ENCODE measurements around the gene CCL20. TPM values are rescaled to one million over a fixed set of nuclear protein-coding genes. Genes with fewer than 3 reads are reported as not detected.

Gene CCL20
- total and polyA plus RNA-seq, 2 of the 8 experiments (the other 6 are each of a cell fraction or from before 2014, with no cell fraction given) = not detected

DNA sequence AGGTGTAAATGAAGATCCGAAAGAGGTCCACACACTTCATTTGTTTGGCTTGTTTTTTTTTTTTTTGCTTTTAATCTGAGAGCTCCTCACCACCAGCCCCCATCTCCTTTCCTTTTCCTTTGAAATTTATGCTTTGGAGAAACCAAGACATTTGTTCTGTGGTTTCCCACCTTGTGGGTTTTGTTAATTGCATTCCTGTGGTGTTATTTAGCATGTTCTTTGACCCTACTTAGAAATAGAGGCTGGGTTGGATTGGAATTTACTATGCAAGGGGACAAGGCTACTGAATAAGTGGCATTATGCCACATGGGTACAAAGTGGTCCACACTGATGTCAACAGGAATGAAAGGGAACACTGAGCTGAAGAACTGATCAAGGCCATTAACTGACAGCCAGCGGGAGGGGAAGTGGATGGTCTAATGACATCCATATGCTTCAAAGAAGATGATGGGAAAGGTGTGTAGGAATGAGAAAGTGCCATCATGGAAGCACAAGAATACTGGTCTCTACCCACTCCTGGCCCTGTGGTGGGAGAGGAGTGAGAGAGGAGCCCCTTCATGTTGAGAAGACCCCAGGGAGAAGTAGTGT is 8.9 kb downstream of the CCL20 start:
- H3K4ac ChIP-seq (replicated peaks; ENCODE audit: insufficient read length, low read depth, low read length) = no peak overlapping the region
- no peaks in the 10 kb centered on the region for H3K9me3 ChIP-seq (ENCODE audit: insufficient read depth in 2 of 2, low read depth in 1 of 2, low read length in 1 of 2)
- H3K27me3 ChIP-seq (replicated peaks in 1 of 4; ENCODE audit: control insufficient read depth in 3 of 4, extremely low read depth in 1 of 4, insufficient read depth in 3 of 4, low read length in 3 of 4) = no peaks in the 10 kb centered on the region; a peak in 1 of 7 replicates
- H3K79me1 ChIP-seq (ENCODE audit: low read depth, low read length) = no peaks in the 10 kb centered on the region
- H3K14ac ChIP-seq (ENCODE audit: insufficient read length) = no peak overlapping the region
- no peak overlapping the region for H2BK5ac ChIP-seq (ENCODE audit: low read depth, low read length)
- H4K8ac ChIP-seq (ENCODE audit: extremely low read depth, insufficient read depth, low read length) = no peak overlapping the region
- H3K23ac ChIP-seq (ENCODE audit: insufficient read length) = no peak overlapping the region
- no peak overlapping the region for H3K4me2 ChIP-seq (ENCODE audit: insufficient read depth in 1 of 2, low read depth in 2 of 2, low read length in 2 of 2)
- no peak overlapping the region for H2AK5ac ChIP-seq (ENCODE audit: low read depth, low read length)
- no peak overlapping the region for H2BK15ac ChIP-seq (ENCODE audit: low read length)
- no peaks in the 10 kb centered on the region for H3K36me3 ChIP-seq (ENCODE audit: control insufficient read depth in 2 of 4, insufficient read depth in 4 of 4, low read length in 3 of 4)
- H2AFZ ChIP-seq (ENCODE audit: low read length) = no peak overlapping the region
- TF ChIP-seq RBBP5 (IDR thresholded peaks at IDR 0.05; ENCODE audit: borderline replicate concordance, low read depth, low read length) = no peak
- TF ChIP-seq POU5F1 (IDR thresholded peaks at IDR 0.05; ENCODE audit: low read depth, low read length) = no peak
- TF ChIP-seq POLR2A (IDR thresholded peaks at IDR 0.05; ENCODE audit: control extremely low read depth in 1 of 2, low read depth in 2 of 2, low read length in 2 of 2) = no peak
- TF ChIP-seq YY1 (IDR thresholded peaks at IDR 0.05; ENCODE audit: low read depth, low read length) = no peak
- no peak for TF ChIP-seq SIRT6 (IDR thresholded peaks at IDR 0.05; ENCODE audit: low read length)
- TF ChIP-seq JUND (IDR thresholded peaks at IDR 0.05; ENCODE audit: low read length) = no peak
- TF ChIP-seq HDAC2 (IDR thresholded peaks at IDR 0.05; ENCODE audit: borderline replicate concordance in 1 of 2, low read depth in 2 of 2, low read length in 2 of 2) = no peak
- ChIA-PET POLR2A (ENCODE audit: partially characterized antibody) (interaction anchor here (0.6 kb wide), 1 partner anchor 206 kb away, joined by 3 read pairs; no protein-coding TSS in a partner anchor), CTCF (ENCODE audit: partially characterized antibody) (interaction anchor here (1.1 to 1.5 kb wide), 3 partner anchors 8 to 68 kb away, joined by 4 read pairs; partner anchors contain the start of gene CCL20)
- H3K79me2 ChIP-seq (ENCODE audit: control insufficient read depth in 1 of 2, insufficient read depth in 2 of 2, low read length in 2 of 2) = no peaks in the 10 kb centered on the region
- FAIRE-seq (no peak), DNase-seq (ENCODE audit: low read depth in 1 of 2, low spot score in 2 of 2) (no peak)
- no peak overlapping the region for H4K5ac ChIP-seq (ENCODE audit: insufficient read length, low read depth, low read length)
- H2BK20ac ChIP-seq (ENCODE audit: low read length) = no peak overlapping the region
- 96% methylated on average over 2 of the region's 2 CpGs; no CpG with 5 or more reads in 1 of the 2 experiments for WGBS, 2 experiments (ENCODE audit: extremely low coverage in 1 of 2, insufficient coverage in 1 of 2, insufficient read length in 1 of 2, insufficient replicate concordance in 2 of 2, low coverage in 1 of 2, low lambda C conversion rate in 2 of 2, missing lambda C conversion rate in 1 of 2)
- no peaks in the 10 kb centered on the region for H3K23me2 ChIP-seq (ENCODE audit: low read depth, low read length)
- H4K91ac ChIP-seq (replicated peaks; ENCODE audit: insufficient read length, low read length) = no peak overlapping the region
- H2BK120ac ChIP-seq (replicated peaks; ENCODE audit: low read depth, low read length) = no peak overlapping the region
- no peak overlapping the region for H3K9ac ChIP-seq (replicated peaks in 1 of 4; ENCODE audit: extremely low read depth in 1 of 4, low read depth in 3 of 4, low read length in 3 of 4)
- H4K20me1 ChIP-seq (replicated peaks in 1 of 2; ENCODE audit: control insufficient read depth in 1 of 2, insufficient read depth in 2 of 2, low read length in 2 of 2) = peaks cover 0 to 2% of the 10 kb centered on the region in 2 experiments
- H2BK12ac ChIP-seq (ENCODE audit: low read depth, low read length) = no peak overlapping the region
- no peak overlapping the region for H3K56ac ChIP-seq (replicated peaks; ENCODE audit: insufficient read length, low read depth, low read length)
- H3K4me3 ChIP-seq (ENCODE audit: extremely low read depth in 1 of 4, insufficient read depth in 2 of 4, low read depth in 3 of 4, low read length in 4 of 4) = no peak overlapping the region
- no peak overlapping the region for H3K18ac ChIP-seq (ENCODE audit: extremely low read depth, low read length)
- H3K4me1 ChIP-seq (replicated peaks in 1 of 4; ENCODE audit: control insufficient read depth in 3 of 4, insufficient read depth in 4 of 4, low read length in 3 of 4) = peaks cover 0 to 4% (median 0%) of the 10 kb centered on the region in 4 experiments; a peak in 4 of 7 replicates
- no peak overlapping the region for H3K27ac ChIP-seq (ENCODE audit: low read depth, low read length)

Data from H1 (cell line).